ENCODE data around the gene MAPK8IP1. TPM values are rescaled to one million over a fixed set of nuclear protein-coding genes. Genes with fewer than 3 reads are reported as not detected.

Gene MAPK8IP1
- total RNA-seq, 1 donor from 2014 or later: 299 TPM

DNA sequence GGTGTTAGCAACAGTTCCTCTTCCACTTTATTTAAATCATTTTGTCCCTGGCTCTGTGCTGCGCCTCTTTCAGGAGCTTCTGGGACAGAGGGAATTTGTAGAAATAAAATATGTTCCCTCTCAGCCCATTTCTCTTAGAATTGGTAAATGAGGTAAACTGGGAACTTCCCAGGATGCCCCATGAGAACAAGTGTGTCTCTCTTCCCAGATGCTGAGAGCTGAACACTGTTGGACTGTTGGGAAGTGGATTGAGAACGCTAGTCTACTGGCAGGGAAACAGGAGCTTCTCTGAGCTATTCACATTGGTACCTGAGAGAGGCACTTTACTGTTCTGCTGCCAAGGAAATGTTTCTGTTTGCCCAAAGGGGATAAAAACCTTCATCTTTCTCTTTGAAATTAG lies 34.2 kb upstream of the MAPK8IP1 start:
- TF ChIP-seq, protein P1, sequence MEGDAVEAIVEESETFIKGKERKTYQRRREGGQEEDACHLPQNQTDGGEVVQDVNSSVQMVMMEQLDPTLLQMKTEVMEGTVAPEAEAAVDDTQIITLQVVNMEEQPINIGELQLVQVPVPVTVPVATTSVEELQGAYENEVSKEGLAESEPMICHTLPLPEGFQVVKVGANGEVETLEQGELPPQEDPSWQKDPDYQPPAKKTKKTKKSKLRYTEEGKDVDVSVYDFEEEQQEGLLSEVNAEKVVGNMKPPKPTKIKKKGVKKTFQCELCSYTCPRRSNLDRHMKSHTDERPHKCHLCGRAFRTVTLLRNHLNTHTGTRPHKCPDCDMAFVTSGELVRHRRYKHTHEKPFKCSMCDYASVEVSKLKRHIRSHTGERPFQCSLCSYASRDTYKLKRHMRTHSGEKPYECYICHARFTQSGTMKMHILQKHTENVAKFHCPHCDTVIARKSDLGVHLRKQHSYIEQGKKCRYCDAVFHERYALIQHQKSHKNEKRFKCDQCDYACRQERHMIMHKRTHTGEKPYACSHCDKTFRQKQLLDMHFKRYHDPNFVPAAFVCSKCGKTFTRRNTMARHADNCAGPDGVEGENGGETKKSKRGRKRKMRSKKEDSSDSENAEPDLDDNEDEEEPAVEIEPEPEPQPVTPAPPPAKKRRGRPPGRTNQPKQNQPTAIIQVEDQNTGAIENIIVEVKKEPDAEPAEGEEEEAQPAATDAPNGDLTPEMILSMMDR (IDR thresholded peaks at IDR 0.05; ENCODE audit: partially characterized antibody, unreplicated experiment): no peak
- no peaks in the 10 kb centered on the region for H3K36me3 Mint-ChIP-seq (ENCODE audit: unreplicated experiment)
- H3K27ac Mint-ChIP-seq (ENCODE audit: unreplicated experiment): no peak overlapping the region
- H3K4me3 Mint-ChIP-seq (ENCODE audit: unreplicated experiment): no peak overlapping the region
- peaks cover 4% of the 10 kb centered on the region for H3K27me3 Mint-ChIP-seq (ENCODE audit: unreplicated experiment)
- H3K4me1 Mint-ChIP-seq (ENCODE audit: low read depth, unreplicated experiment): peaks cover 27% of the 10 kb centered on the region
- H3K9me3 Mint-ChIP-seq (ENCODE audit: unreplicated experiment): peaks cover 5% of the 10 kb centered on the region
- no peak for DNase-seq

DNA sequence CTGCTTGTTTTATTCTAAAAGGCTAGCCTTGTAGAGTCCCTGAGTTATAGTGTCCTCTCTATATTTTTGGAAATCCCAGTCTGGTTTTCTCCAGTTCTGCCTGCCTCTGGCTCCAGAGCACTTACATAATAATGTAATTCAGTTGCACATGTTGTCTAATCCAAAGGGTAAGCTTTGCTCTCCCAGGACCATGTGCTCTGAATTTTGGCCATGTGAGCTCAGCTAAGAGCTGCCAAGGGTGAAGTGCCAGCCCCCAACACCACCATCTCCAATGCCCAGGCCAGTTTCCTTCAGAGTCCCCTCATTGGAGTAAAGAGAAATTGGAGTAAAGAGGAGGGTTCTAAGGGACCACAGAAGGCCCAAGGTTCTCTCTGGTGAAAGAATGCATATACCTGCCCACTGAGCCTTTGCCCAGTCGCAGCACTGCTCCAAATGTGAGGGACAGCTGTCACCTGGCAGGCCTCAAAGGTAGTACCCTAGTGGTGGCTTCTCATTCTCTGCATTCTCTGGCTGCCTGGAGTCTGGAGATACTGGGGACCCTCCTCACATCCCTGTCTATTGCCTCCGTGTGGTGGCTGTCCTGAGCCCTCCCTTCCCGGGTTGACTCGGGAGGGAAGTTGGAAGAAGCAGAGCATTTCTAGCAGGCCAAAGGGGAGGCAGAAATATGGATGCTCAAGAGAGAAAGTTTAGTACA lies 33.3 kb upstream of the MAPK8IP1 start:
- TF ChIP-seq, protein P1 (IDR thresholded peaks at IDR 0.05; ENCODE audit: partially characterized antibody, unreplicated experiment): no peak
- Mint-ChIP-seq H3K9me3 (ENCODE audit: unreplicated experiment) (no peaks in the 10 kb centered on the region), H3K27me3 (ENCODE audit: unreplicated experiment) (peaks cover 2% of the 10 kb centered on the region), H3K27ac (ENCODE audit: unreplicated experiment) (no peak overlapping the region), H3K36me3 (ENCODE audit: unreplicated experiment) (no peaks in the 10 kb centered on the region), H3K4me3 (ENCODE audit: unreplicated experiment) (no peak overlapping the region), H3K4me1 (ENCODE audit: low read depth, unreplicated experiment) (peaks cover 21% of the 10 kb centered on the region)
- DNase-seq: no peak

DNA sequence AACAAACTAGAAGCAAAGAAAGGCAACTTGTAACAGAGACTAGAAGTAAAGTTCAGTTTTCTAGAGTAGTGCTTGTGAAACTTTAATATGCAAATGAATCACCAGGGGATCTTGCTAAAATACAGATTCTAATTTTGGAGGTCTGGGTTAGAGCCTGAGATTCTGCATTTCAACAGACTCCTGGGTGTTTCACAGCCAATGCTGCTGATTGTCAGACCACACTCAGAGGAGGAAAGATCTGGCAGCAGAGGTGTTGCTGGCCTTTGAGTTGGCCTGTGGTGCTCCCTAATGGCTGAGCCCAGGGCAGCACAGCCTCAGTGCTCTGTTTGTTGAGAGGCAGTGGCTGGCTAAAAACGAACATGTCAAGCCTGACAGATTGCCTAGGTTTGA lies 32.7 kb upstream of the MAPK8IP1 start:
- Mint-ChIP-seq H3K27ac (ENCODE audit: unreplicated experiment) (no peak overlapping the region), H3K27me3 (ENCODE audit: unreplicated experiment) (peaks cover 2% of the 10 kb centered on the region), H3K9me3 (ENCODE audit: unreplicated experiment) (no peaks in the 10 kb centered on the region), H3K36me3 (ENCODE audit: unreplicated experiment) (no peaks in the 10 kb centered on the region), H3K4me3 (ENCODE audit: unreplicated experiment) (no peak overlapping the region), H3K4me1 (ENCODE audit: low read depth, unreplicated experiment) (peaks cover 21% of the 10 kb centered on the region)
- no peak for DNase-seq
- TF ChIP-seq, protein P1 (IDR thresholded peaks at IDR 0.05; ENCODE audit: partially characterized antibody, unreplicated experiment): no peak

DNA sequence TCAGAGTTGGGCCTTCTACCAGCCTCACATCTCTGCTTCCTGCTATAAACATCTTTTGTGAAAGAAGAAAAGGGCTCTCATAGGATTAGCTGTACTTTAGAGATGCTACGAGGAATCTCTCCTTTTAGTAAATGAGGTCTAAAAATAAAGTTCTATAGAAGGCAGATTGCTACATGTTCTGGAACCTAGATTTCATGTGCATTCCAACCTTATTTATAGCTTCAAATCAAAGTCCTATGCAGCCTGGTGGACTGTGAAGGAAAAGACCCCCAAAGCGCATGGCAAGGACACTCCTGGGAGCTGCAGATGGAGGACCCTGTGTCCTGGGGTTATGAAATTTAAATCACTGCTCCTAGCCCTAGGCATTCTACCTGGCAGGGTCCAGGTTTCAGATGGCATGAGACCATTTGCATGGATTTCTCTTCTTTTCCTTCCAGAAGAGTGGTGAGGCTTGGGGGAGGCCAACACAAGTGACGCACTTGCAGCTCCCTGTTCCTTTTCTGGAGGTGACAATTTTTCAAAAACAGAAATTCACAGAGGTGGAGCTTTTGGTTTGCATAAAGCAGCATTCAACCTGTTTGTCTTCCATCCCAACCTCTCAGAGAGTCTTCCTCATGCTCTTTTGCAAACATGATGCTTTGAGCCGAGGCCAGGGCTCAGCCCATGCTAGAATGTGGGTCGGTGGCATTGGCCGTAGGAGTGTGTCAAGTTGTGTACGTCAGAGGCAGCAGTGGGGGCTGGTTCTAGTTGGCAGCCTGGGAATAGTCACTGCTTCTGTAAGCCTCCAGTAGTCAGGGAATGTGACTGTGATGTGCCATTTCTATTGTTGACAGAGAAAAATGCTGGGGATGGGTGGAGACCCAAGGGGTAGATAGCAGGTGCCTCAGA lies 31.9 kb upstream of the MAPK8IP1 start:
- H3K4me3 Mint-ChIP-seq (ENCODE audit: unreplicated experiment): no peak overlapping the region
- H3K4me1 Mint-ChIP-seq (ENCODE audit: low read depth, unreplicated experiment): peaks cover 22% of the 10 kb centered on the region
- H3K27ac Mint-ChIP-seq (ENCODE audit: unreplicated experiment): no peak overlapping the region
- no peak for DNase-seq
- TF ChIP-seq, protein P1 (IDR thresholded peaks at IDR 0.05; ENCODE audit: partially characterized antibody, unreplicated experiment): no peak
- no peaks in the 10 kb centered on the region for H3K9me3 Mint-ChIP-seq (ENCODE audit: unreplicated experiment)
- peaks cover 2% of the 10 kb centered on the region for H3K27me3 Mint-ChIP-seq (ENCODE audit: unreplicated experiment)
- no peaks in the 10 kb centered on the region for H3K36me3 Mint-ChIP-seq (ENCODE audit: unreplicated experiment)

DNA sequence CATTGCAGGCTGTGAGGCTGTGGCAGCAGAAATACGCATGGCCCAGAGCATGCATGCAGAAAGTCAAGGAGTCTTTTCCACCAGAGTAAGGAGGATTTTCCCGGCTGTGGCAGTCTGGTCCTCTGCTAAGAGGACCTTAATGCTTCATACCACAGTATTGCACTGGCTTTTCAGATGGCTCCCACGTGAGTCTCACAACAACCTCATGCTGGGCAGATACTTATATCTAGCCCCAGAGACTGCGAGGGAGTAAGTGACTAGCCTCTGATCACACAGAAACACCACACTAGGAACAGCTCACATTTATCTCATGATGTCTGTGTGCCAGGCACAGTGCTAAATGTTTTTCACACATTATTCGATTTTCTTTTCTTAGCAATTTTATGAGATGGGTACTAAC lies 30.1 kb upstream of the MAPK8IP1 start:
- peaks cover 4% of the 10 kb centered on the region for H3K27me3 Mint-ChIP-seq (ENCODE audit: unreplicated experiment)
- H3K4me3 Mint-ChIP-seq (ENCODE audit: unreplicated experiment): peak overlapping the region; percentile 27
- no peaks in the 10 kb centered on the region for H3K36me3 Mint-ChIP-seq (ENCODE audit: unreplicated experiment)
- H3K9me3 Mint-ChIP-seq (ENCODE audit: unreplicated experiment): no peaks in the 10 kb centered on the region
- H3K27ac Mint-ChIP-seq (ENCODE audit: unreplicated experiment): no peak overlapping the region
- peaks cover 22% of the 10 kb centered on the region for H3K4me1 Mint-ChIP-seq (ENCODE audit: low read depth, unreplicated experiment)
- DNase-seq: peak; percentile 34
- TF ChIP-seq, protein P1 (IDR thresholded peaks at IDR 0.05; ENCODE audit: partially characterized antibody, unreplicated experiment): no peak

Data from glutamatergic neuron (in vitro differentiated cells).